ENCODE measurements around the gene ATP11C.

GRCh38 chrX:139738581-139738980 is 194.3 kb downstream of the ATP11C start:
- TF ChIP-seq, protein P1, sequence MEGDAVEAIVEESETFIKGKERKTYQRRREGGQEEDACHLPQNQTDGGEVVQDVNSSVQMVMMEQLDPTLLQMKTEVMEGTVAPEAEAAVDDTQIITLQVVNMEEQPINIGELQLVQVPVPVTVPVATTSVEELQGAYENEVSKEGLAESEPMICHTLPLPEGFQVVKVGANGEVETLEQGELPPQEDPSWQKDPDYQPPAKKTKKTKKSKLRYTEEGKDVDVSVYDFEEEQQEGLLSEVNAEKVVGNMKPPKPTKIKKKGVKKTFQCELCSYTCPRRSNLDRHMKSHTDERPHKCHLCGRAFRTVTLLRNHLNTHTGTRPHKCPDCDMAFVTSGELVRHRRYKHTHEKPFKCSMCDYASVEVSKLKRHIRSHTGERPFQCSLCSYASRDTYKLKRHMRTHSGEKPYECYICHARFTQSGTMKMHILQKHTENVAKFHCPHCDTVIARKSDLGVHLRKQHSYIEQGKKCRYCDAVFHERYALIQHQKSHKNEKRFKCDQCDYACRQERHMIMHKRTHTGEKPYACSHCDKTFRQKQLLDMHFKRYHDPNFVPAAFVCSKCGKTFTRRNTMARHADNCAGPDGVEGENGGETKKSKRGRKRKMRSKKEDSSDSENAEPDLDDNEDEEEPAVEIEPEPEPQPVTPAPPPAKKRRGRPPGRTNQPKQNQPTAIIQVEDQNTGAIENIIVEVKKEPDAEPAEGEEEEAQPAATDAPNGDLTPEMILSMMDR (IDR thresholded peaks at IDR 0.05), result no peak
- TF ChIP-seq POLR2A (IDR thresholded peaks at IDR 0.05), result no peak

All from adrenal gland (tissue), 5 donors.